Stimulated activated CD4-positive, alpha-beta T cell treated with anti-CD3 and anti-CD28 coated beads, TNF-alpha, amount 100 ng/mL, for 4 hours (primary cell): Measurements from ENCODE around the gene SAG.

Experiments
- DNase-seq, 3 experiments: peaks; one replicate each; pipeline ENCODE4 v3.0.0-alpha.2; 2020; ENCODE audit warnings: low read depth in 3 of 3

SAG gene

DNA sequence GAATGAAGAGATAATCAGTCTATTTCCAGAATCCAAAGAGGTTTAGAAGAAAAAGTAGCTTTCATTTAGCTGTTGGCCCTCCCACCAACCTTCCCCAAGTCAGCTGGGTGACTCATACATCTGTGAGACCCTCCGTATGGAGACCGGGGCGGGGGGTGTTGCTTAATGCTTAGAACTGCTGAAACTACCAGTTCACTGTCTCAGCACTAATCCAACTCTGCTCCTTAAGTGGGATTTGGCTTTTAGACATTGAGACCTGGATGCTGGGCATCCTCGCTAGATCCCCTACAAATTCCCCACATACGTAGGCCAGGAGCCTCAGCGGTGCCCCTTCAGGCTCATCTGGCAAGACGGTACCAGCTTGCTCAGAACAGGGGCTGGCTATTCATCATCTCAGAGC, at the start of gene SAG:
SAG (plus strand) TSS at position 252 of the 400 bp plus-strand sequence. CDS start 1,374 bp downstream, outside the sequence.
- no peak for DNase-seq

DNA sequence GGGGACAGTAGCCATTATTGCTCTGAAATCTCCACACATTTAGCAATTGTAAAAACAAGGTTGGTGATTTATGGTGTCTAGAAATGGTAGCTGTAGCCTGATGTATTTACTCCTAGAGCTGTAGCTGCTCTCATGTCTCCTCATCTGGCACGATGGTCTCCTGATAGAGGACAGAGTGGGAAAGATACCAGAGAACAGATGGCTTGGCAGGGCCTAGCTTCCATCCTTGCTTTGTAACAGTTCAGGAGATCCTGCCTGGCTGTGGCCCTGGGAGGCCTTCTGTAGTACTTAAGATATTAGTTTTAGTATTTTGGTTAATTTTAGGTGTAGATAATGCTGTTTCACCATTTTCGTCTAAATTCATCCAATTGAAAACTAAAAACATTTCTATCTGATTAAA, 49.4 kb upstream of the SAG start:
- DNase-seq: no peak

DNA sequence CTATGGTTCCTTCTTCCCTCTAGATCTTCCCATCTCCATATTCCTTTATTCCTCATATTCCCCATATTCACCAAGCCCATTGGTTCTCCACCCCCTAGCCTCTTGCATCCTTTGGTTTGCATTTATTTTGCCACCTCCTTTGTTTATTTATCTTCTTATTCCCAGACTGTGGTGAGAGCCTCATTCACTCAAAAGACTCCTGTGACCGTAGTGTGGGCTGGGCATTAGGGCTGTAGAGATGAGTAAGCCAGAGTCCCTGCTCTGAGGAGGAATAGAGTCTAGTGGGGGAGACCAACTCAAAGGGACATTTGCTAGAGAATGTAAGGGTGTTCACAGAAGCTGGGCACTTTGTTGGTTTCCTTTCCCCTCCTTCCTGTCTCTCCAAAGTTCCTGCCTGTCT, 47.9 kb upstream of the SAG start:
- DNase-seq: no peak

DNA sequence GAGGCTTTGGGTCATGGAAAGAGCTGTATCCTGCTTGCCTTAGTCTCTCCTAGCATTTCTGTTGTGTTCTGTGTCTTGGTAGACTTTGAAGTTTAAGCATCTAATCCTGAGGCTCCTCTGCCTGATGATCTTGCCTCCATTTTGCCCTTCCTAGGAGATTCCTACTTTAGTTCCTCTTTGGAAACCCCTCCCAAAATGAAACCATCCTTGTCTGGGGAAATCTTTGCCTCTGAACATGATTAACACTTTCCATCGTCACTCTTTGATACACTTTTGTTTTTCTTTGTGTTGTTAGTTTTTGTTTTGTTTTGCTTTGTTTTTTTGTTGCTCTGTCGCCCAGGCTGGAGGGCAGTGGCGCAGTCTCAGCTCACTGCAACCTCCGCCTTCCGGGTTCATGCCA, 47.0 kb upstream of the SAG start:
- DNase-seq: no peak

DNA sequence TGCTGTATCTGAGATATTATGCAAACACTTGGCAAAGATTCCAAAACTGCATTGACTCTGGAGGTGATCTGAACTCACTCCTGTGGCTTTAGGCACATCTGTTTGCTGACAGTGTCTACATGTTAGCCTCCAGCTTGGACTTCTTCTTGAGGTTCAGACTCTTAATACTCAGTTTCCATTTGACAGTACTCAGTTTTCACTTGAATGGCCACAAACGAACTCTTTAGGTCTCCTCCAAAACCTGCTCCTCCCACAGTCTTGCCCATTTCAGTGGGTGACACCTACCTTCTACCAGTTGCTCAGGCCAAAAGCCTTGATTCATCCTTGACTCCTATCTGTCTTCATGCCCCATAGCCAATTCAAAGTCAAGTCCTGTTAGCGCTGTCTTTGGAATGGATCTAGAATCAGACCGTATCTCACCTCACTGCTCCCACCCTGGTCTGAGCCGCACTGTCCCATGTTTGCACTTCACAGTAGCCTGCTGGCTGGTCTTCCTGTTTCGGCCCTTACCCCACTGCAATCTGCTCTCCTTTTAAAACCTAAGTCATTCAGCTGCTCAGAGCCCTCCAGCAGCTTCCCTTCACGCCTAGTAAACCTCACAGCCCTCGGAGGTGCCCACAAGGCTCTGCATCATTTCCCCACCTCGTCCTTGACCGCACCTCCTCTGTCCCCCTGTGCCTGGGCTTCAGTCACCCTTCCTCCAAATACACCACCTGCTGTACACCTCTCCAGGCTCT, 45.6 kb upstream of the SAG start:
- no peak for DNase-seq

DNA sequence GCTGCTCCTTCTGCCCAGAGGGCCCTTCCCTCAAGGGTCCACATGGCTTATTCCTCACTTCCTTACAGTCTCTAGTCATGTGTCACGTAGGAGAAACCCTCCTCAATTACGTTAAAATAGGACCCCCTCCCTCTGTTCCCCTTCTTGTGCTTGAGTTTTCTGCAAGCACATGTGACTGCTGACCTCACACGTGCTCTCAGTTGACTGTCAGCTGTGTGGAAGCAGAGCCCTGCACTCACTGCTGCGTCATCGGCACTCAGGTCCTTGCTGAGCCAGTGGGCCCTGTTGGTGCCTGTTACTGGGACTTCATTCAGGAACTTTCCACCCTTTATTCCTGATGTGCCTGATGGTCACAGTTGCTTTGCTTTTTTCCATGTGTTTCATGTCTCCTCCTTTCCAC, 45.1 kb upstream of the SAG start:
- DNase-seq: no peak

DNA sequence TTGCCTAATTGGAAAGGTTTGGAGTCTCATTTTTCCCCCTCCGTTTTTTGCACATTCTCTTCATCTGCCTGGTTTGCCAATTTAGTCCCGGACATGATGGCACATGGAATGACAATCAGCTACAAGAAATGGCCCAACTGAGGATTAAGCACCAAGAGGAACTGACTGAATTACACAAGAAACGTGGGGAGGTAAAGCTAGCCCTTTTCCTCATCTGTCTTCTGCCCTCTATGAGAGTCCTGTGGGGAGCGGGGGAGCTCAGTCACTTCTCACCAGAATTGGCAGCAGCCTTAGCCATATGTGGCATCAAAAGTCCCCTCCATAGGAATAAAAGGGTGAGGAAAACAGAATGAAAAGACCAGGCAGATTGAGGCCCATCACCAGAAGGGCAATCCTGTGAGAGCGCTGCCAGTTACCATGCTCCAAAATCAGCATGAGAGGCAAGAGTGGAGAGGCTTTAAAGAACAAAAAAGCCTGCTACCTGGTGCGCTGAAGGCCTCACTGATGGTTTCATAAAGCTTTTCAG, 44.5 kb upstream of the SAG start:
- no peak for DNase-seq

DNA sequence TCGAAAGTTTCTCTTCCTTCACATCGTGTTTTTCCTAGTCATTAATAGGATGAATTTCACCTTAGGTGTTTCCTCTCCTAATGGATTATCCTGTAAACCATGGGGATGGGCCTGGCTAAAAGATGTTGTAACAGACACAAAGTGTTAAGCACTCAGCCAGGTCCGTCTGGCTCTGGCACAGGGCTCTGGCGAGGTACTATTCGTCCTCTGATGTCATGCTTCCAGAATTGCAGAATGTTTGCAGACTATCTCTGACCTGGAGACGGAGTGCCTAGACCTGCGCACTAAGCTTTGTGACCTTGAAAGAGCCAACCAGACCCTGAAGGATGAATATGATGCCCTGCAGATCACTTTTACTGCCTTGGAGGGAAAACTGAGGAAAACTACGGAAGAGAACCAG, 42.9 kb upstream of the SAG start:
- no peak for DNase-seq

DNA sequence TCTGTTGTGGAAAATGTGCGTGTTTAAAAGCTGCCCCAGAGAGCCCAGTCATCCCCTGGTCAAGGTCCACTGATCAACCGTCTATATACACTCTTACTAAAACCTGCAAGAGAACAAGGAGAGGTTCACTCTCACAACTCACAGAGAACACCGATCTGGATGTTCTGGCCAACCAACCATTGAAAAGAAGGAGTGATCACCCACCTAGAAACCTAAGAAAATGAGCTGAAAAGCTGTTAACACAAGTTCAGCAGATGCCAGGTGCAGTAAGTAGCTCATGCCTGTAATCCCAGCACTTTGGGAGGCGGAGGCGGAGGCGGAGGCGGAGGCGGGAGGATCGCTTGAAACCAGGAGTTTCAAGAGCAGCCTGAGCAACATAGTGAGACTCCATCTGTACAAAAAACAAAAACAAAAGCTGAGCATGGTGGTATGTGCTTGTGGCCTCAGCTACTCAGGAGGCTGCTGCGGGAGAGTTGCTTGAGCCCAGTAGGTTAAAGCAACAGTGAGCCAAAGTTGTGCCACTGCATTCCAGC, 41.7 kb upstream of the SAG start:
- no peak for DNase-seq

DNA sequence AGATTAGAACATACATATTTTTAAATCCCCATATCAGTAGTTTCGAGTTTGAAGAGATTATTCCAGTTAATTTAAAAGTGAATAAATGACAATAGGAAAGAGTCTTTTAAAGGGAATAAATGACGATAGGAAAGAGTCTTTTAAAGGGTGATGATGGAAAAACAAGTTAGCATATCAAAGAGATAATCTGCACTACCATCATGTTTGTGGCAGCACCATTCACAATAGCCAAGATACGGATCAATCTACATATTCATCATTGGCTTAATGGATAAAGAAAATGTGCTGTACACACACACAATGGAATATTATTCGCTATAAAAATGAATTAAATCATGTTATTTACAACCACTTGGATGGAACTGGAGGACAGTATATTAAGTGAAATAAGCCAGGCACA, 41.1 kb upstream of the SAG start:
- no peak for DNase-seq

DNA sequence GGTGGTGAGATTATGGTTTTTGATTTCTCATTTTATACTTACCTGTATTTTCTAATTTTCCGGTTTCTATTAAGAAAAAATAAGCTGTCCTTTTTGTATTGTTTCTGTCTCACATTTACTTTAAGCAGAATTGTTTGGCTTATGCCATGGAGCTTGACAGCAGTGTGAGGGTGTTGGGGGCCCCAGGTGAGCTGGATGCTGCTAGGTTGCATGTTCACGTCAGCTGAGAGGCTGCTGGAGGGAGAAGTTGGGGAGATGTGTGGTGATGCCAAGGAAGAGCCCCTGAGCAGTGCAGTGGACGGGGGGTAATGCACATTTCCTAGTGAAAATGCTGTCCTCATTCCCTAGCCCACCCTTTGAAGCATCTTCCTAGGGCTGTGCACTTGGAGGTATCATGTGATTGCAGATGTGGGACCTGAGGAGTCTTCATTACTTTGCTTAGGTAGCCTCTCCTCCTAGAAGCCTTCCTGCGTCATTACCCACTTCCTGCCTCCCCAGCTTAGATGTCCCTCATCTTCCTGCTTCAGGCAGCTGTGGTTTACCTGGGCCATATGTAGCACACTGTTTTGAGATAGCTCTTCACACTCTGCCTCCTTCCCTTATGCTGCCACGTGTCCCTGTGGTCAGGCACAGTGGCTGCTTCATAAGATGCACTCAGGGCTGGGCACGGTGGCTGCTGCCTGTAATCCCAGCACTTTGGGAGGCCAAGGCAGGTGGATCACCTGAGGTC, 39.9 kb upstream of the SAG start:
- DNase-seq: peak; percentile 14 to 66 (median 50)

DNA sequence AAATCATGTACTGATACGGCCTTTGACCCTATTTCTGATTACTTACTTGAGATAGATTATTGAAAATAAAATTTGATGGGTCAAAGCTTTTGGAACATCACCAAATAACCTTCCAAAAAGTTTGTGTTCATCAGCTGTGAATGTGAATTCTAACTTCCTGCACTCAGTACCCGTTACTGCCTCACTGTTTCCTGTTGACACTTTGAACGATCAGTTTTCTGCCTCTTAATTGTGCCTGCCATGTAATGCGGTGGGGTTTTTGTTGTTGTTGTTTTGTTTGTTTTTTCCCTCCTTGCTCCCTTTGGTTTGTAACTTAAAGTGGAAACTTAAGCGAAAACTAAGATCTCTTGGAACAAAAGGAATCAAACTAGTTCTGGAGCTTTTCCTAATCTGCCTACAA, 37.2 kb upstream of the SAG start:
- no peak for DNase-seq

DNA sequence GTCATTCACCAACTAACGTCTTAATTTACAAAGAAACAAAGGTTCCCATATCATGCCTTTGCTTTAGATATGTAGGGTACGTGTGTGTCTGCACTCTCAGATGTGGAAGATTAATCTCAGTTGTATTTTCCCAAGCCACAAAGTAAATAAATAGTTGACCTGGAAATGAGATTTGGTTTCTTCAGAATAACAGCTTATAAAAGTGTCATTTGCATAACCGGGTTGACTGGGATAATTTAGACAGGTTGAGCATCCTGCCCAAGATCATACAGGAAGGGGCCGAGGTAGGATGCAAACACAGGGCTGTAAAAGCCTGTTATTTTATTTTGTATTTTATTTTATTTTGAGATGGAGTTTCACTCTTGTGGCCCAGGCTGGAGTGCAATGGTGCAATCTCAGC, 36.7 kb upstream of the SAG start:
- no peak for DNase-seq

DNA sequence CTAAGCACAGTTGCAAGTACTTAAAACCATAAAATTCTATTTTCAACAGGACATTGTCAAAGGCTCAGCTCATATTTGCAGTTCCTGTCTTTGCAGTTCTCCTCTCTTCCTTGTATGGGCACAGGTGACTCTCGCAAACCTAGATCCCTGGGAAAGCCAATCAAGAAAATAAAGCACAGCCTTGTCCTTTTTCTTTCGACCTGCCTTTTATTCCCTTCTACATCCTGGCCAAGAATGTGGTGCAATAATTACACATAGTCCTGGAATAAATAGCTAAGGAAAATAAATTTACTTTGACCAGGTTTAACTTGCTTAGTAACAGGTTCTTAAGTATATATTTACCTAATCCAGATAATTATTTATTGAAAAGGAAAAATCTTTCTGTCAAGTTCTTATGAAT, 35.9 kb upstream of the SAG start:
- no peak for DNase-seq

DNA sequence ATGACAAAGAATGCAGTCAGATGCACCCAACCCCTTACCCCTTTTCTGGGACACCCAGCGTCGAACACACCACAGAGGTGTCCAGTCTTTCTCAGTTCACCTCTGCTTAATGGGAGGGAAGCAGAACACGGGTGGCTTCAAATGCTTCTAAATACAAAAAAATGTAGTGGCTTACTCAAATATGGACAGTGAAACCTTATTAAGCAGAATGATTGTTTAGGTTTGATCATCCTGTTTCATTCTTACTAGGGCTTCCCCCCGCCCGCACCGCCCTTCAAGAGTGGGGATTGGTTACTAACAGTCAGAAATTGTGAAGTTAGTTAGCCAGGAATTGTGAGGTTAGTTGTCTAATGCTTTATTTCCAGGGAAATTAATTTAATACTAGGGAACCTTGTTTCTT, 34.5 kb upstream of the SAG start:
- DNase-seq: no peak

DNA sequence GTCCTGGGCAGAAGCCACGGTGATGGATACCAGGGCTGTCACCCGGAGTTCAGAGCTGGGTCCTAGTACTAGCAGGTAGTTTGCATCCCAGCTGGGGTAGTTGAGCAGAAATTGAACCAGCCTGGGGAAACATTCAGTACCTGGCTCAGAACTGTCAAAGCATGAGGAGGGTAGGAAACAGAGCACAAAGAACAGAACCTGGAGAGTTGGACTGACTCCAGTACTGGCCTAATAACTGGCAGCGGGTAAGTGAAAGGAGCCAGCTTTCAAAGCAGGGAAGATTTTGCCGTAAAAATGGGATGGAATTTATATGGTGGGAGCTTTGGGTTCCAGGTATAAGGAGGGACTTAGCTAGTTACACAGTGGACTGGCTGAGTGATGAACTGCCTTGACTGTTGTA, 32.4 kb upstream of the SAG start:
- no peak for DNase-seq

DNA sequence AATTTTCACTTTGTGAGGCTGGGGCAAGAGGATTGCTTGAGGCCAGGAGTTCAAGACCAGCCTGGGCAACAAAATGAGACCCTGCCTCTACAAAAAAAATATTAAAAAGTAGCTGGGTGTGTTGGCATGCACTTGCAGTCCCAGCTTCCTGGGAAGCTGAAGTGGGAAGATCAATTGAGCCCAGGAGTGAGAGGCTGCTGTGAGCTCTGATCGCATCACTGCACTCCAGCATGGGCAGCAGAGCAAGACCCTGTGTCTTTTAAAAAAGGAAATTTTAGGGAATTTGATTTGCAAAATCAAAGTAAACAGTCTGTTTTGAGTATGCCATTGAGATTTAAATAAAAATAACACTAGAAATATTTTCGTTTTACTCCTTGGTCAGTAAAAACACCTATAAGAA, 28.7 kb upstream of the SAG start:
- DNase-seq: no peak

DNA sequence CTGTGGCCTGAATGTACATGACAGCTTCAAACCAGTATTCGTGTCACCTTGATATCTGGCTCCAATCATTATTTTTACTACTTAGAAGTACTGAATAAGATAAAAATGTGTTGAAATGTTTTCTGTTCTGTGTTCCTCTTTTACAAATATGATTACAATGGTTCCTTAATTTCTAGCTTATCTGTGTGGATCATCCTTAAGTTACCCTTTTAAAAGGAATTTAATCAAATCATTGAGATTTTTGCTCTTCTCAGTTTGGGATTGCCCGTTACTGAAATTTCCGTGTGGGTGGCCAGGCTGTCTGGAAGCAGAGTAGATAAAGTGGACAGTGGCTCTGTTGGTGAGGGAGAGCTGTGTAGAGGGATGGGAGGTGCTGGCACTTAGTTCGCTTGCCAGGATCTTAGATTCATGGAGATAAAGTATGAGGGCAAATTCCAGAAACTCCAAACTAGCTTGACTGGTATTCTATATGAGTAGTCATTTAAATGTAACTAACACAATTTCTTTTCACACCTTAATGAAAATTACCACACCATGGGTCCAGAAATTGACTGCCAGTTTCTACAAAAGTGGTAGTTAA, 27.4 kb upstream of the SAG start:
- no peak for DNase-seq

DNA sequence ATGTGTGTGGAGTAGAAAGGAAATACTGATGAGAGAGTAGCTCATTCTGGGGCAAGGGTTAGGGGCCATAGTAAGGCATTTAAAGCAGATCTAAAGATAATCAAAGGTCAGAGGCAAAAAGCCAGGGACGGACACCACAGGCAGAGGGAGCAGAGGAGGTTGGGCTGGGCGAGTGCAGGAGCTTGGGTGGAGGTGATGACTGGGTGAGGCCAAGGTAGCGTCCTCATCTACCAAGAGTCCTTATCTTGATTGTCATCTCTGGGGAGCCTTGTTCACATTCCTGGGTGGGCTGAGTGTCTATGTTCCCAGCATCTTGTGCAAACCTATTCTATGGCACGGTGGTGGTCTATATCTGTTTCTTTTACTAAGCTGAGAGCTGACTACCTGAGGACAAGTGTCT, 26.1 kb upstream of the SAG start:
- DNase-seq: no peak

DNA sequence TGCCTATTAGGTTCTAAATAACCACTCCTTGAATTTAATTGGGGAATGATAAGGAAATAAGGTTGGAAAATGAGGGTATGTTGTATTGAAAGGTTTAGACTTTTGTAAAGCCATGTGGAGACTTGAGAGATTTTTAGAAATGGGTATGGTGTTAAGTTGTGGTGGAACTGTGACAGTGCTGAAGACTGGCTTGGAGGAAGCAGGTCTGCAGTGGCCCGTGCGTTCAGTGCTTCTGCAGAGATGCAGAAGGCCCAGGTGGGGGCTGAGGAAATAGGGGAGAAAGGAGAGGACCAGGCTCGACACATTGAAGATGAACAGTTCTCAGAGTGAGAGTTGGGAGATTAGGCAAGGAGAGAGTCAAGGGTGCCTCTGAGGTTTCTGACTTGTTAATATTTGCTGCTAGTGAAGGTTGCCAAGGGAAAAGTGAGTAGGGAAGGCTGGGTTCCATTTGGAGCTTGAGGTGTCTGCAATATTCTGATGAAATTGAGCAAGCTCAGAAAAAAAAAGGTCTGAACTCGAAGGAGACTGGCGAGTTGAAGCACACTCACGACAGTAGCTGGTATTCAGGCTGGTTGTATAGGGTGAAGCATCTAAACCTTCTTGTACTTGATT, 25.5 kb upstream of the SAG start:
- DNase-seq: no peak

DNA sequence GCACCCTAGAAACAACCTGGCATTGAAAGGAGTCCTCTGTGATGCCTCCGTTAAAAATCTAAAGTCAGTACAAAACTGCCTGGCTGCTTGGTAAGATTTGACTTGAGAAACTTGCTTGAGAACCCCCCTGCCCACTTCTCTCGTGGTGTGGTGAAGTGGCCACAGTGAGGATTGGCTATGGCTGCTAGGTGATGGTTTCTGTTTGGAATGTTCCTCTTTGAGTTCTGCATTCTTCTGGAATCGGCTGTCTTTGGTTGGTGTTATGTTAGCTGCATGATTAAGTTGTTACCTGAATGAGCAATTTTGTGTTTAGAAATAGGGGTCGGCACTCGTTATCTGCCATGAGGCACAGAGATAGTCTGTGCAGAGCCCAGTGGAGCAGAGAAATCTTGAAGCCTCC, 21.7 kb upstream of the SAG start:
- no peak for DNase-seq

DNA sequence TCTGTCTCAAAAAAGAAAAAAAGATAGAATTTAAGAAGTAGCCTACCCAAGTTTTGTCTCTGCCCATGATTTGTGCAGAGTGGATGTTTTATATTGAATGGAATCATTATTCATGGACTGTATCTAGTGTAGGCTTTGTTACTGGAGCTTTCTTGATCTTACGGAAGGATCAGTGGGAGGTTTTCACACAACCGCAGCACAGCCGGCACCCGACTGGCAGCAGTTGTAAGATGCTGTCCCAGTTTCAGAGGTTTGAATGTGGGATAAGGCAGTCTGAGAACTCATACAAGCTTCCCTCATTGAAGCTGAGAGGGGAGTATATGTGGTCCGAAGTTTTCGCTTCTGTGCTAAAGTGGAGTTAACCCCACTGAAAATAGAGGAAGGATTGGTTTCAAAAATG, 19.7 kb upstream of the SAG start:
- no peak for DNase-seq
